Astrocyte of the spinal cord (primary cell): ENCODE data around the gene GABARAPL1.

ENCODE experiments used
- DNase-seq: peaks from one replicate; pipeline ENCODE4 v3.0.0; 2011; ENCODE audit warnings: low read depth, low spot score
- H3K4me3 ChIP-seq: 2 replicates; pipeline ENCODE4 v1.5.1; 2011; ENCODE audit warnings: low read depth, mild to moderate bottlenecking, low read length, moderate library complexity
- CTCF ChIP-seq: IDR thresholded peaks from 2 replicates; pipeline ENCODE4 v1.5.1; 2012; ENCODE audit warnings: low read depth, mild to moderate bottlenecking, low read length, inconsistent platforms
- in situ Hi-C: cut with HindIII; loops from 2 replicates; pipeline ENCODE4 v1.10.0; 2017; ENCODE audit warnings: low sequenced_read_pairs

Gene GABARAPL1

GRCh38 chr12:10241727-10242126, 29.1 kb downstream of the GABARAPL1 start:
- no peak for DNase-seq
- TF ChIP-seq CTCF: no peak
- no peak overlapping the region for H3K4me3 ChIP-seq
- in situ Hi-C loops: no loop called here

- no peak for TF ChIP-seq CTCF
- H3K4me3 ChIP-seq: no peak overlapping the region
- no peak for DNase-seq
- in situ Hi-C loops: no loop called here
These were observed 29.9 kb downstream of the GABARAPL1 start for GRCh38 chr12:10242539-10242938.

GRCh38 chr12:10243818-10244520, 31.3 kb downstream of the GABARAPL1 start:
- no peak for DNase-seq
- TF ChIP-seq CTCF: no peak
- in situ Hi-C loops: no loop called here
- no peak overlapping the region for H3K4me3 ChIP-seq

- in situ Hi-C loops: no loop called here
- TF ChIP-seq CTCF: no peak
- no peak overlapping the region for H3K4me3 ChIP-seq
- DNase-seq: no peak
These were observed 34.9 kb downstream of the GABARAPL1 start for GRCh38 chr12:10247436-10248058.

- no peak for TF ChIP-seq CTCF
- in situ Hi-C loops: no loop called here
- no peak for DNase-seq
- H3K4me3 ChIP-seq: no peak overlapping the region
These were observed 37.2 kb downstream of the GABARAPL1 start for GRCh38 chr12:10249690-10250455.

GRCh38 chr12:10251669-10252068, 39.0 kb downstream of the GABARAPL1 start:
- in situ Hi-C loops: no loop called here
- DNase-seq: no peak
- H3K4me3 ChIP-seq: no peak overlapping the region
- no peak for TF ChIP-seq CTCF
